Measurements from ENCODE around the gene TRABD2B. TPM values are rescaled to one million over a fixed set of nuclear protein-coding genes. Genes with fewer than 3 reads are reported as not detected.

Gene TRABD2B
- total RNA-seq, 2 donors from 2014 or later, result 1.1 to 2.1 TPM

DNA sequence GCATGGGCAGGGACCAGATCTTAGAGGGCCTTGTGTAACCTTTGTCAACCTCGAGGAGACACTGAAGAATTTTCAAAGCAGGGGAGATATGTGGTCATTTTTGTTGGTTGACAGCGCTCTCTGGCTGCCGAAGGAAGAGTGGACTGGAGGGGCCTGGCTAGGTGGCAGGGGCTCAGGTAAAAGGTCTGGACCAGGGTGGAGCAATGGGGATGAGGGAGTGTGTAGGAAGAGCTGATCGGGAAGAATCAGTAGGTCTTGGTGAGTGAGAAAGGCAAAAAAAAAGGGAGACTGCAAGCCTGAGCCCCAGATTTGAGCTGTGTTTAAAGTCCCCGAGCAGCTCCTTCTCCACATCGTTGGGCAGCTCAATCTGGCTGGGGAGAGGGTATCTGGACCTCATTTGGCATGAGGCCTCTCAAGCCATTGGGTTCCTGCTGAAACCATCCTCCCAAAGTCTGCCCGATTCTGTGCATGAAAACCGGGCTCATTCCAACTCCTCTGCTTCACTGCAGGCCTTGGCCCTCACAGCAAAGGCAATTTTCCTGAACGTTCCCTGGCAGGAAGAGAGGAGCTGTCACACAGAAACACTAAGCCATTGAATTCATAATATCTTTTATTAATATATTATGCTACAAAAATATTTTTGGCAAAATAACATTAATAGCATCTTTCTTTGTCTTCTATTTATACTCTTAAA is 237.1 kb downstream of the TRABD2B start:
- Histone ChIP-seq H3K4me3 (no peak overlapping the region), H3K36me3 (no peaks in the 10 kb centered on the region), H3K27me3 (replicated peaks; ENCODE audit: insufficient read depth) (no peaks in the 10 kb centered on the region), H3K27ac (no peak overlapping the region), H3K4me1 (replicated peaks) (no peaks in the 10 kb centered on the region), H3K9me3 (no peaks in the 10 kb centered on the region)
- no peak for DNase-seq (ENCODE audit: low spot score)
- 77% methylated on average over 9 of the region's 9 CpGs for WGBS
- TF ChIP-seq POLR2AphosphoS5 (IDR thresholded peaks at IDR 0.05), result no peak
- TF ChIP-seq POLR2A (IDR thresholded peaks at IDR 0.05), result no peak
- intact Hi-C loops (cut with DNase I), result loop anchor here (10.0 kb wide), 1 partner anchor 715 kb away; the partner anchor contains the start of gene SPATA6

DNA sequence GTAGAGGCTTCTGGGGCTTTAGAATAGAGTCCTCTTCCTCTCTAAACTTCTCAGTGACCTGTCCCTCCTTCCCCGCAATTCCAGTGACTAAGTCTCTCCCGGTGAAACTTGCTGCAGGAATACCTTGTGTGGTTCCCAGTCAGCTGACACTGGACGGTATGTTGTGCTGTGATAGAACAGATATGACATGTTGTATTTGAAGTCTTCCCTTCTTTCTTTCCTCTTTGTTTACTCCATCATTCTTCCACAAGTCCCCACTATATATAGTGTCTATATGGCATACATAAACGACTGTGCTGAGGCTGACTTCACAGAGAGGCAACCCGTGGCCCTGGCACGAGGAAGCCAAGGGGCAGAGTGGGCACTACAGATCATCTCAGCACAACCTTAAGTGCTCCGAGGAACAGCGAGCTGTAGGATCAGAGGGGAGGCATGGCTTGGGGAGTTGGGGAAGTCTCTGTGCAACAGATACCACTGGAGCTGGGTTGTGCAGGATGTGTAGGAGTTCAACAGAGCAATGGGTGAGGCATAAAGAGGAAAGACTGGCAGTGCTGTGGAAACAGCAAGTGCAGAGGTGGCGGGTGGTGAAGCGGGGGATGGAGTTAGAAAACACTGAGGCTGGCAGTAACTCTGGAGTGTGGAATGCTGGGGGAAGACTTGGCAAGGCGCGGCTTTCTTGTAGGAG is 237.8 kb downstream of the TRABD2B start:
- no peak for DNase-seq (ENCODE audit: low spot score)
- Histone ChIP-seq H3K9me3 (no peaks in the 10 kb centered on the region), H3K27me3 (replicated peaks; ENCODE audit: insufficient read depth) (no peaks in the 10 kb centered on the region), H3K4me3 (no peak overlapping the region), H3K4me1 (replicated peaks) (no peaks in the 10 kb centered on the region), H3K36me3 (no peaks in the 10 kb centered on the region), H3K27ac (no peak overlapping the region)
- intact Hi-C loops (cut with DNase I), result loop anchor here (10.0 kb wide), 1 partner anchor 715 kb away; the partner anchor contains the start of gene SPATA6
- TF ChIP-seq POLR2A (IDR thresholded peaks at IDR 0.05), result no peak
- 90% methylated on average over 12 of the region's 12 CpGs for WGBS

DNA sequence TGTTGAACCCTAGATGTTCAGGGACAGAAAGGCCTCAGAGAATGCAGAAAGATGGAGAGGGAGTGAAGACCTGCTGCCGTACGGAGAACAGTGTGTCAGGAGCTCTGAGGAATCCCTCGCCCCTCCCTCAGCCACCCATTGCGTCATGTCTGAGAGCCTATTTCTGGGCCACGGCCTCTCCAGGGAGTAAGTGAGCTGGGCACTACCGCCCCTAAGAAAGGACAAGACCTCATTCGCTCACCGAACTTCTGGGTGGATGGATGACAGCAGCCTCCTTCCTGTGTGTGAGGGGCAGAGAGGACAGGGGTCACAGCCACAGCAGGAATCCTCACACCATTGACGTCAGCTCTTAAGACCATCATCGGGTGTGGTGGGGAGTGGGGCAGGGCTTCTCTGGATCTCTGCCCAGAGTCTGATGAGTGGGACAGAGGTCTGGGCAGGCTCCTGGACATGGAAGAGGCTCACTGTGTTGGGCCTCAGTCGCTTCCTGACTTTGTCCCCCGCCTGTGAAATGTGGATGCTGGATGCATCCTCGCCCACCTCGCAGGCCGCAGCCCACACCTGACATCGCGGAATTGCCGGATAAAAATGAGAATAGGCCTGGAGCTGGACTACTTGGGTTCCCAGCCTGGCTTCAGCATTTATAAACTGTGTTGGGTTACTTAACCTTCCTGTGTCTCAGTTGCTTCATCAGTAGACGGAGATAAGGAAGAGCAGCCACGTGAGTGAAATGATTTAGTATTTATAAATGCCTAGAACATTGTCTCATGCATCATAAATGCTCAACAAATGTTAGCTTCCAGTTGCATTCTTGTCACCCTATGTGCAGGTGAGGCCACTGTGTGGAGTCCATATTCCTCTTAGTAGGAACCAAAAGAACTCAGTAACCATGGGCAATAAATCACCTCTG is 238.6 kb downstream of the TRABD2B start:
- intact Hi-C loops (cut with DNase I), result loop anchor here (10.0 kb wide), 1 partner anchor 716 kb away; the partner anchor contains the start of gene SPATA6
- Histone ChIP-seq H3K4me3 (no peak overlapping the region), H3K36me3 (no peaks in the 10 kb centered on the region), H3K27ac (no peak overlapping the region), H3K27me3 (replicated peaks; ENCODE audit: insufficient read depth) (no peaks in the 10 kb centered on the region), H3K9me3 (no peaks in the 10 kb centered on the region), H3K4me1 (replicated peaks) (no peaks in the 10 kb centered on the region)
- no peak for DNase-seq (ENCODE audit: low spot score)
- 88% methylated on average over 20 of the region's 20 CpGs for WGBS
- TF ChIP-seq POLR2AphosphoS5 (IDR thresholded peaks at IDR 0.05), result no peak
- TF ChIP-seq, protein P1, sequence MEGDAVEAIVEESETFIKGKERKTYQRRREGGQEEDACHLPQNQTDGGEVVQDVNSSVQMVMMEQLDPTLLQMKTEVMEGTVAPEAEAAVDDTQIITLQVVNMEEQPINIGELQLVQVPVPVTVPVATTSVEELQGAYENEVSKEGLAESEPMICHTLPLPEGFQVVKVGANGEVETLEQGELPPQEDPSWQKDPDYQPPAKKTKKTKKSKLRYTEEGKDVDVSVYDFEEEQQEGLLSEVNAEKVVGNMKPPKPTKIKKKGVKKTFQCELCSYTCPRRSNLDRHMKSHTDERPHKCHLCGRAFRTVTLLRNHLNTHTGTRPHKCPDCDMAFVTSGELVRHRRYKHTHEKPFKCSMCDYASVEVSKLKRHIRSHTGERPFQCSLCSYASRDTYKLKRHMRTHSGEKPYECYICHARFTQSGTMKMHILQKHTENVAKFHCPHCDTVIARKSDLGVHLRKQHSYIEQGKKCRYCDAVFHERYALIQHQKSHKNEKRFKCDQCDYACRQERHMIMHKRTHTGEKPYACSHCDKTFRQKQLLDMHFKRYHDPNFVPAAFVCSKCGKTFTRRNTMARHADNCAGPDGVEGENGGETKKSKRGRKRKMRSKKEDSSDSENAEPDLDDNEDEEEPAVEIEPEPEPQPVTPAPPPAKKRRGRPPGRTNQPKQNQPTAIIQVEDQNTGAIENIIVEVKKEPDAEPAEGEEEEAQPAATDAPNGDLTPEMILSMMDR (IDR thresholded peaks at IDR 0.05), result no peak
- TF ChIP-seq POLR2A (IDR thresholded peaks at IDR 0.05), result no peak

DNA sequence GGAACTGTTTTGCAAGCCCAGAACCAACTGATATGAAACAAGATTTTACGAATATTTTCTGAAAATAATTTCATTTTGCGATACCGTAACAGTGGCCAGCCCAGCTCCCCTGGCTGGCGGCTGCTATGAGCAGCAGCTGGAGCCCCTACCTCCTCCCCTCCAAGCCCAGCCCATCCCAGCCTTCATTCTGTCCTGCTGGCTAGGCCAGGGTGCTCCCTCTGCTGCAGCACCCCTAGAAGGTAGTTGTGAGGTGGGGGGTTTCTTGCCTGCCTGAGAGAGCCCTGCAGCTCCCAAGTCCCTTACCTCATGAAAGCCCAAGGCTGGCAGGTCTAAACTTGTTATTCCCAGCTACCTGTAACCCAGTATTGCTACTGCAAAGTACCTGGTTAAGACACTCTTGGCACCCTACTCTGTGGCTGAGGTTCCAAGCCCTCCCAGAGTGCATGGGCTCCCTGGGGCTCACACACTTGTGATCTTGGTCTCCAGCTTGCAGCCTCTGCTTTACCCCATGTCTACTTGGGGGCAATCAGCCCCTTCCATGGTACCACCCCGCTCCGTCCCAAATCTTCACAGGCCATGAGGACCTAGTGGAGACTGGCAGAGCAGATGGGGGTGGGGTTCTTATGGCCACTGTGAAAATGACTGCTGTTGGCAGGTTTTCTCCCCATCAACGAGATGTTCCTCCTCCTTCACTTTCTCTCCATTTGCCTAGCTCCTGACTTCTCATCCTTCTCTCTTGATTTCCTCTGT is 239.8 kb downstream of the TRABD2B start:
- intact Hi-C loops (cut with DNase I), result loop anchor here (10.0 kb wide), 1 partner anchor 717 kb away; the partner anchor contains the start of gene SPATA6
- Histone ChIP-seq H3K27me3 (replicated peaks; ENCODE audit: insufficient read depth) (no peaks in the 10 kb centered on the region), H3K4me3 (no peak overlapping the region), H3K4me1 (replicated peaks) (no peaks in the 10 kb centered on the region), H3K9me3 (no peaks in the 10 kb centered on the region), H3K36me3 (no peaks in the 10 kb centered on the region), H3K27ac (no peak overlapping the region)
- DNase-seq (ENCODE audit: low spot score), result no peak
- WGBS, result 81% methylated on average over 7 of the region's 7 CpGs
- TF ChIP-seq POLR2A (IDR thresholded peaks at IDR 0.05) (no peak), POLR2AphosphoS5 (IDR thresholded peaks at IDR 0.05) (no peak)
- TF ChIP-seq, protein P1 (IDR thresholded peaks at IDR 0.05), result no peak

DNA sequence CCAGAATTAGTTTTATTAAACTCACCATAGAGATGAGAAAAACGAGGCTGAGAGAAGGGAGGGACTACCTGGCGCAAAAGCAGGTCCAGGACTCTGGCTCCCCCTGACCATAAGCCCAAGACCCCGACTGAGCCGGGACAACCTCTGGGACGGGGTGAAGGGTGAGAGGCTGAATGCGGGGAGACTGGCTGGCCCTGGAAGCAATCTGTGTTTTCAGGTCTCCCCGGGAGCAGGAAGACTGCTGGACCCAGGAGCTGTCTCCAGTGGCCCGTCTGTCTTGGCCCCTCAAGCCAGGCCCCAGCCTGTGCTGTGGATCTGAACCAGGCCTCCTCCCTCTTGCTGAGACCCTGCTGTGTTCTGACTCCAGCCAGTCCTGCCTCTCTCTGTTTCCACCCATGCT is 240.8 kb downstream of the TRABD2B start:
- intact Hi-C loops (cut with DNase I), result loop anchor here (10.0 kb wide), 1 partner anchor 718 kb away; the partner anchor contains the start of gene SPATA6
- Histone ChIP-seq H3K4me1 (replicated peaks) (peaks cover 6% of the 10 kb centered on the region), H3K27me3 (replicated peaks; ENCODE audit: insufficient read depth) (no peaks in the 10 kb centered on the region), H3K9me3 (no peaks in the 10 kb centered on the region), H3K27ac (no peak overlapping the region), H3K36me3 (no peaks in the 10 kb centered on the region), H3K4me3 (no peak overlapping the region)
- WGBS, result 92% methylated on average over 8 of the region's 8 CpGs
- TF ChIP-seq POLR2AphosphoS5 (IDR thresholded peaks at IDR 0.05), result no peak
- no peak for TF ChIP-seq POLR2A (IDR thresholded peaks at IDR 0.05)
- TF ChIP-seq, protein P1 (IDR thresholded peaks at IDR 0.05), result no peak
- DNase-seq (ENCODE audit: low spot score), result no peak

All from prostate gland (tissue), 2 donors.